Caco-2 (cell line): ENCODE data around the gene OSBPL1A. TPM values are rescaled to one million over a fixed set of nuclear protein-coding genes. Genes with fewer than 3 reads are reported as not detected.

Experiments
- BruUV-seq: library from RNA; stranded (reverse); fragments of 400-500 nt; replicated peaks from 2 replicates; lab custom pipeline; 2021; lab: Mats Ljungman, UMichigan
- CTCF ChIA-PET: fragments of 300-600 bp; sonication (Branson Sonifier 250); formaldehyde crosslinking; loops from one replicate; lab custom pipeline; 2022; ENCODE audit warnings: antibody characterized with exemption; lab: Charles Lee
- POLR2A ChIA-PET: fragments of 300-600 bp; sonication (Branson Sonifier 250); formaldehyde crosslinking; loops from one replicate; lab custom pipeline; 2022; ENCODE audit warnings: antibody characterized with exemption; lab: Charles Lee
- DNase-seq, 2 experiments: peaks; one replicate each; pipeline versions ENCODE4 v3.0.0 to v3.0.0-alpha.2; 2020 to 2022
- H3K27me3 ChIP-seq: replicated peaks from 2 replicates; pipeline ENCODE4 v1.6.0; 2011; ENCODE audit warnings: low read length; ENCODE audit not compliant: control insufficient read depth, insufficient read depth
- H3K36me3 ChIP-seq: 2 replicates; pipeline ENCODE4 v1.5.1; 2011; ENCODE audit warnings: low read length; ENCODE audit not compliant: control insufficient read depth, insufficient read depth
- H3K4me1 ChIP-seq: fragments of 250-450 bp; sonication (Bioruptor Pico); 2 replicates; pipeline ENCODE4 v1.5.1; 2020; ENCODE audit warnings: mild to moderate bottlenecking
- H3K4me3 ChIP-seq: 2 replicates; pipeline ENCODE4 v1.5.1; 2011; ENCODE audit warnings: low read depth, mild to moderate bottlenecking, control low read depth, low read length
- H3K9me3 ChIP-seq: fragments of 250-450 bp; sonication (Bioruptor Pico); 2 replicates; pipeline ENCODE4 v1.5.1; 2020; ENCODE audit warnings: mild to moderate bottlenecking, moderate library complexity
- H3K27ac Mint-ChIP-seq: one replicate; pipeline ENCODE4 v1.8.0; 2022; ENCODE audit warnings: mixed read lengths; ENCODE audit not compliant: unreplicated experiment
- H3K27me3 Mint-ChIP-seq: one replicate; pipeline ENCODE4 v1.8.0; 2022; ENCODE audit warnings: mixed read lengths; ENCODE audit not compliant: insufficient read depth, unreplicated experiment
- H3K36me3 Mint-ChIP-seq: one replicate; pipeline ENCODE4 v1.8.0; 2022; ENCODE audit warnings: mild to moderate bottlenecking, mixed read lengths; ENCODE audit not compliant: insufficient read depth, unreplicated experiment
- H3K4me1 Mint-ChIP-seq: one replicate; pipeline ENCODE4 v1.8.0; 2022; ENCODE audit warnings: low read depth, mixed read lengths; ENCODE audit not compliant: unreplicated experiment
- H3K4me3 Mint-ChIP-seq: one replicate; pipeline ENCODE4 v1.8.0; 2022; ENCODE audit warnings: mild to moderate bottlenecking, moderate library complexity, mixed read lengths; ENCODE audit not compliant: unreplicated experiment
- H3K9me3 Mint-ChIP-seq: one replicate; pipeline ENCODE4 v1.8.0; 2022; ENCODE audit warnings: mixed read lengths; ENCODE audit not compliant: unreplicated experiment
- CTCF ChIP-seq, 2 experiments: fragments of 200-600 bp in 1 of 2; IDR thresholded peaks; 1 replicate in 1 of 2; 2 replicates in 1 of 2; pipeline versions ENCODE4 v1.5.1 to v1.8.0; 2011 to 2022; ENCODE audit warnings: antibody characterized with exemption in 1 of 2, control low read depth in 1 of 2, inconsistent platforms in 1 of 2, low read depth in 1 of 2, low read length in 1 of 2, mild to moderate bottlenecking in 1 of 2, moderate library complexity in 1 of 2; ENCODE audit not compliant: insufficient read depth in 1 of 2, severe bottlenecking in 1 of 2, unreplicated experiment in 1 of 2
- intact Hi-C: fragments of 100-400 bp; cut with micrococcal nuclease; formaldehyde crosslinking; loops from one replicate; pipeline ENCODE4 v1.10.0; 2022; ENCODE audit not compliant: unreplicated experiment
- total RNA-seq: library from RNA; stranded (reverse); gene quantifications from 2 replicates; pipeline ENCODE4 v1.2.3, GENCODE V29; 2022

Gene OSBPL1A
- total RNA-seq, 1 experiment from 2014 or later = 15.7 TPM

- intact Hi-C loops = no loop called here
- Mint-ChIP-seq H3K4me1 (no peaks in the 10 kb centered on the region), H3K4me3 (no peak overlapping the region), H3K9me3 (no peaks in the 10 kb centered on the region), H3K36me3 (no peaks in the 10 kb centered on the region), H3K27me3 (no peaks in the 10 kb centered on the region), H3K27ac (no peak overlapping the region)
- ChIA-PET POLR2A (no interaction called here), CTCF (no interaction called here)
- H3K36me3 ChIP-seq = no peaks in the 10 kb centered on the region
- TF ChIP-seq CTCF (IDR thresholded peaks at IDR 0.05; ENCODE audit: insufficient read depth in 1 of 2, low read depth in 1 of 2, low read length in 1 of 2, severe bottlenecking in 1 of 2, unreplicated experiment in 1 of 2) = no peak
- H3K4me1 ChIP-seq = no peaks in the 10 kb centered on the region
- no peaks in the 10 kb centered on the region for H3K9me3 ChIP-seq
- no peaks in the 10 kb centered on the region for H3K27me3 ChIP-seq
- no peak overlapping the region for H3K4me3 ChIP-seq
- DNase-seq = no peak
- BruUV-seq = no TSS peak
Observed at GRCh38 chr18:24293254-24293653, 104.4 kb downstream of the OSBPL1A start.

- H3K27ac Mint-ChIP-seq = no peak overlapping the region
- no peak for TF ChIP-seq CTCF (IDR thresholded peaks at IDR 0.05; ENCODE audit: insufficient read depth in 1 of 2, low read depth in 1 of 2, low read length in 1 of 2, severe bottlenecking in 1 of 2, unreplicated experiment in 1 of 2)
- BruUV-seq = no TSS peak
- ChIA-PET POLR2A (no interaction called here), CTCF (no interaction called here)
- Histone ChIP-seq H3K9me3 (no peaks in the 10 kb centered on the region), H3K36me3 (no peaks in the 10 kb centered on the region), H3K4me3 (no peak overlapping the region), H3K27me3 (no peaks in the 10 kb centered on the region), H3K4me1 (no peaks in the 10 kb centered on the region)
- no peak overlapping the region for H3K4me3 Mint-ChIP-seq
- intact Hi-C loops = no loop called here
- no peaks in the 10 kb centered on the region for H3K36me3 Mint-ChIP-seq
- no peaks in the 10 kb centered on the region for H3K9me3 Mint-ChIP-seq
- H3K4me1 Mint-ChIP-seq = no peaks in the 10 kb centered on the region
- DNase-seq = no peak
- H3K27me3 Mint-ChIP-seq = no peaks in the 10 kb centered on the region
Observed at GRCh38 chr18:24278591-24278990, 119.0 kb downstream of the OSBPL1A start.

- intact Hi-C loops = no loop called here
- POLR2A ChIA-PET = no interaction called here
- no peaks in the 10 kb centered on the region for H3K9me3 ChIP-seq
- no peaks in the 10 kb centered on the region for H3K4me1 Mint-ChIP-seq
- H3K27ac Mint-ChIP-seq = no peak overlapping the region
- H3K36me3 ChIP-seq = no peaks in the 10 kb centered on the region
- H3K4me3 Mint-ChIP-seq = no peak overlapping the region
- H3K27me3 ChIP-seq = no peaks in the 10 kb centered on the region
- H3K27me3 Mint-ChIP-seq = no peaks in the 10 kb centered on the region
- DNase-seq = no peak
- CTCF ChIA-PET = no interaction called here
- no peak overlapping the region for H3K4me3 ChIP-seq
- H3K4me1 ChIP-seq = no peaks in the 10 kb centered on the region
- no peaks in the 10 kb centered on the region for H3K36me3 Mint-ChIP-seq
- H3K9me3 Mint-ChIP-seq = no peaks in the 10 kb centered on the region
- TF ChIP-seq CTCF (IDR thresholded peaks at IDR 0.05; ENCODE audit: insufficient read depth in 1 of 2, low read depth in 1 of 2, low read length in 1 of 2, severe bottlenecking in 1 of 2, unreplicated experiment in 1 of 2) = no peak
- no TSS peak for BruUV-seq
Observed at GRCh38 chr18:24277516-24278195, 120.0 kb downstream of the OSBPL1A start.
